Karpas-422 (cell line): ENCODE data around the gene KCNQ5. TPM values are rescaled to one million over a fixed set of nuclear protein-coding genes. Genes with fewer than 3 reads are reported as not detected.
A peak's percentile ranks its signal among the peaks of the same experiment; 100 is the strongest.

ENCODE experiments used
- DNase-seq: peaks from one replicate; pipeline ENCODE4 v3.0.0-alpha.2; 2015
- H2AFZ ChIP-seq: fragments of 200-600 bp; sonication (generic); 2 replicates; pipeline ENCODE4 v1.6.1; 2014; ENCODE audit warnings: antibody characterized with exemption, low read length, mixed read lengths
- H3K27ac ChIP-seq: fragments of 200-600 bp; sonication (generic); 2 replicates; pipeline ENCODE4 v1.5.1; 2014; ENCODE audit warnings: mild to moderate bottlenecking, low read length, moderate library complexity
- H3K27me3 ChIP-seq: fragments of 200-600 bp; sonication (generic); 2 replicates; pipeline ENCODE4 v1.6.1; 2014; ENCODE audit warnings: low read length, mixed read lengths
- H3K36me3 ChIP-seq: fragments of 200-600 bp; sonication (generic); 2 replicates; pipeline ENCODE4 v1.6.1; 2014; ENCODE audit warnings: low read length, mixed read lengths; ENCODE audit not compliant: insufficient read depth
- H3K4me1 ChIP-seq: fragments of 200-600 bp; sonication (generic); 2 replicates; pipeline ENCODE4 v1.6.1; 2014; ENCODE audit warnings: mild to moderate bottlenecking, low read length, mixed read lengths
- H3K4me2 ChIP-seq: fragments of 200-600 bp; sonication (generic); 2 replicates; pipeline ENCODE4 v1.6.1; 2014; ENCODE audit warnings: low read length, low read depth, mild to moderate bottlenecking; ENCODE audit not compliant: poor library complexity, severe bottlenecking
- H3K4me3 ChIP-seq: fragments of 200-600 bp; sonication (generic); 2 replicates; pipeline ENCODE4 v1.5.1; 2014; ENCODE audit warnings: mild to moderate bottlenecking, antibody characterized with exemption, low read length, mixed read lengths
- H3K79me2 ChIP-seq: fragments of 200-600 bp; sonication (generic); 2 replicates; pipeline ENCODE4 v1.6.1; 2014; ENCODE audit warnings: mild to moderate bottlenecking, low read length, mixed read lengths
- H3K9ac ChIP-seq: fragments of 200-600 bp; sonication (generic); 2 replicates; pipeline ENCODE4 v1.6.0; 2014; ENCODE audit warnings: low read length
- H3K9me2 ChIP-seq: fragments of 200-600 bp; sonication (generic), shearing (Covaris generic); replicated peaks from 2 replicates; pipeline ENCODE4 v1.6.0; 2014; ENCODE audit warnings: mild to moderate bottlenecking, low read length, moderate library complexity; ENCODE audit not compliant: insufficient read depth
- H3K9me3 ChIP-seq: fragments of 300-700, 200-600 bp; sonication (generic); 2 replicates; pipeline ENCODE4 v1.6.1; 2014; ENCODE audit warnings: low read length, mixed read lengths
- H4K20me1 ChIP-seq: fragments of 200-600 bp; sonication (generic); 2 replicates; pipeline ENCODE4 v1.6.1; 2014; ENCODE audit warnings: mild to moderate bottlenecking, antibody characterized with exemption, low read length, low read depth; ENCODE audit not compliant: insufficient read depth
- total RNA-seq: library from RNA; depleted of rRNA; stranded (reverse); fragments of >200 nt; shearing (Covaris generic); gene quantifications from 2 replicates; pipeline ENCODE4 v1.2.3, GENCODE V29; 2014; ENCODE audit warnings: low replicate concordance

KCNQ5 gene
- total RNA-seq, 1 experiment from 2014 or later: 50.5 TPM

GRCh38 chr6:72967329-72967728 lies 345.5 kb downstream of the KCNQ5 start:
- no peaks in the 10 kb centered on the region for H3K9me3 ChIP-seq

GRCh38 chr6:72968704-72969103 lies 346.8 kb downstream of the KCNQ5 start:
- H3K9me3 ChIP-seq: no peaks in the 10 kb centered on the region
- H3K4me3 ChIP-seq: no peak overlapping the region
- H2AFZ ChIP-seq: no peak overlapping the region
- peaks cover 6% of the 10 kb centered on the region for H3K4me1 ChIP-seq
- H3K36me3 ChIP-seq: 0 out of 2 replicates have a peak, but pooled peaks cover 3% of the 10 kb centered on the region
- H3K9me2 ChIP-seq: no peaks in the 10 kb centered on the region
- no peaks in the 10 kb centered on the region for H3K27me3 ChIP-seq
- no peak for DNase-seq
- H3K9ac ChIP-seq: no peak overlapping the region
- H3K27ac ChIP-seq: no peak overlapping the region
- peaks cover 63% of the 10 kb centered on the region for H3K79me2 ChIP-seq
- no peak overlapping the region for H3K4me2 ChIP-seq
- no peaks in the 10 kb centered on the region for H4K20me1 ChIP-seq

More at GRCh38 chr6:72967329-72967728, 345.5 kb downstream of the KCNQ5 start:
- Histone ChIP-seq H3K36me3 (0 out of 2 replicates have a peak, but pooled peaks cover 3% of the 10 kb centered on the region), H3K27ac (no peak overlapping the region), H3K4me2 (no peak overlapping the region), H3K9ac (no peak overlapping the region), H3K9me2 (no peaks in the 10 kb centered on the region), H3K27me3 (no peaks in the 10 kb centered on the region), H2AFZ (no peak overlapping the region), H3K4me3 (no peak overlapping the region), H4K20me1 (no peaks in the 10 kb centered on the region), H3K79me2 (peaks cover 59% of the 10 kb centered on the region), H3K4me1 (peaks cover 9% of the 10 kb centered on the region)
- no peak for DNase-seq

DNA sequence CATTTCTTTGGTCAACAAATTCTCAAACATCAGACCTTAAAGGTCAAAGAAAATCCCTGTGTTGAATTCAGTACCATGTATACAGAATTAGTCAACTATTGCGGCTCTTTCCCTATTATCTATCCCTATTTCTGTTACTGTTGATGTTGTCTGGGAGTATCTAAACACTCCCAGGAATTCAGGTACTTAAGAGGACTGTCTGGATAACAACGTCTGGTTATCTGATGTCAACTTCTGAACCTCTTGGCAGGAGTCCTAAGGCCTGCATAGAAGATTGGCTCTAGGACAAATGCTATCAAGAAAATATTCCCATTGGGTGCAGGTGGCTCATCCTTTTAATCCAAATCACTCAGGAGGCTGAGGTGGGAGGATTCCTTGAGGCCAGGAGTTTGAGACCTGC lies 347.8 kb downstream of the KCNQ5 start:
- H3K36me3 ChIP-seq: no peaks in the 10 kb centered on the region
- H3K79me2 ChIP-seq: peaks cover 64% of the 10 kb centered on the region
- H3K9ac ChIP-seq: no peak overlapping the region
- DNase-seq: no peak
- no peaks in the 10 kb centered on the region for H3K9me2 ChIP-seq
- H3K4me3 ChIP-seq: no peak overlapping the region
- H3K4me1 ChIP-seq: peaks cover 15% of the 10 kb centered on the region
- no peak overlapping the region for H3K27ac ChIP-seq
- H3K4me2 ChIP-seq: no peak overlapping the region
- H2AFZ ChIP-seq: no peak overlapping the region
- no peaks in the 10 kb centered on the region for H3K9me3 ChIP-seq
- H3K27me3 ChIP-seq: no peaks in the 10 kb centered on the region
- H4K20me1 ChIP-seq: no peaks in the 10 kb centered on the region

DNA sequence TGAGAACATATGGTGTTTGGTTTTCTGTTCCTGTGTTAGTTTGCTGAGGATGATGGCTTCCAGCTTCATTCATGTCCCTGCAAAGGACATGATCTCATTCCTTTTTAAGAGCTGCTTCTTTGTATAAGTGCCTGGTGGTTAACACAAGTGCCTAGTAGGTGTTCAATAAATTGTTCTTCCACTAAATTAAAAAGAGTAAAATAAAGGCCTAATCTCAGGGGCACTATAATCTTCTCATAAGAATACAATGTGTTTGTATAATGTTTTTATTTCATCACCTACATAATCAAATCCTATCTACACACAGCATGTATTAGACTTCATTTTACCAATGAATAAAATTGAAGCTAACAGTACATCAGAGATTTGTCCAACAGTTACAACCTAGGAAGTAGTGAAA lies 350.7 kb downstream of the KCNQ5 start:
- no peaks in the 10 kb centered on the region for H4K20me1 ChIP-seq
- H3K9me3 ChIP-seq: no peaks in the 10 kb centered on the region
- no peak for DNase-seq
- H3K79me2 ChIP-seq: peaks cover 75% of the 10 kb centered on the region
- H2AFZ ChIP-seq: no peak overlapping the region
- no peaks in the 10 kb centered on the region for H3K36me3 ChIP-seq
- H3K4me3 ChIP-seq: no peak overlapping the region
- H3K9me2 ChIP-seq: no peaks in the 10 kb centered on the region
- H3K27ac ChIP-seq: no peak overlapping the region
- H3K9ac ChIP-seq: no peak overlapping the region
- H3K4me2 ChIP-seq: no peak overlapping the region
- peaks cover 43% of the 10 kb centered on the region for H3K4me1 ChIP-seq
- no peaks in the 10 kb centered on the region for H3K27me3 ChIP-seq

- Histone ChIP-seq H3K27me3 (no peaks in the 10 kb centered on the region), H3K4me1 (peaks cover 43% of the 10 kb centered on the region), H3K9me3 (no peaks in the 10 kb centered on the region), H3K79me2 (peaks cover 73% of the 10 kb centered on the region), H3K4me3 (no peak overlapping the region), H2AFZ (no peak overlapping the region), H3K9me2 (no peaks in the 10 kb centered on the region), H4K20me1 (no peaks in the 10 kb centered on the region), H3K9ac (no peak overlapping the region), H3K36me3 (peaks cover 5% of the 10 kb centered on the region; the same call in 1 of the 2 replicates), H3K27ac (no peak overlapping the region), H3K4me2 (no peak overlapping the region)
- DNase-seq: no peak
These were observed 352.4 kb downstream of the KCNQ5 start for GRCh38 chr6:72974276-72974675.

DNA sequence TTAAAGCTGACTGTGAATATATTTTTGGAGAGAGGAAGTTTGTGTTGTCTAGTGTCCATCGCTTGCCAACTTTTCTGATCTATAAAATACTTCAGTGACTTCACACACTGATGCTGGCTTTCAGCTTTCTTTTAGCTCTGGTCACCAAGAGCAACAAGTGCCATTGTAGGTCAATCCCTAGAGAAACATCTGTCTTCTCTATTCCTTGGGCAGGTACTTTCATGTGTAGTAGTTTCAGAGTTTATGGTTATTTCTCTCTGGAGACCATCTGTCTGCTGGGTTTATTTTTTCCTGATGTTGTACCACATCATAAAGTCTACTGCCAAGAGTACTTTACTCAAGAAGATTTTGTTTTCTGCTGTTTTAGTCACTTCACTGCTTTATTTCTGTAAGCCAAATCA lies 353.5 kb downstream of the KCNQ5 start:
- Histone ChIP-seq H3K4me2 (peak overlapping the region; percentile 25), H3K9ac (no peak overlapping the region), H3K9me2 (no peaks in the 10 kb centered on the region), H3K27ac (peak overlapping the region; percentile 12), H3K4me1 (peaks cover 43% of the 10 kb centered on the region), H3K79me2 (peaks cover 63% of the 10 kb centered on the region), H3K36me3 (peaks cover 5% of the 10 kb centered on the region; the same call in 1 of the 2 replicates), H3K4me3 (no peak overlapping the region), H3K27me3 (no peaks in the 10 kb centered on the region), H3K9me3 (no peaks in the 10 kb centered on the region), H2AFZ (no peak overlapping the region), H4K20me1 (no peaks in the 10 kb centered on the region)
- DNase-seq: no peak

GRCh38 chr6:72976484-72976883 lies 354.6 kb downstream of the KCNQ5 start:
- Histone ChIP-seq H3K4me1 (peaks cover 43% of the 10 kb centered on the region), H3K9me3 (no peaks in the 10 kb centered on the region), H3K27ac (peak overlapping the region; percentile 5; the same call in 1 of the 2 replicates), H3K9me2 (no peaks in the 10 kb centered on the region), H3K27me3 (no peaks in the 10 kb centered on the region), H4K20me1 (no peaks in the 10 kb centered on the region), H3K9ac (no peak overlapping the region), H3K4me3 (no peak overlapping the region), H2AFZ (no peak overlapping the region), H3K79me2 (peaks cover 62% of the 10 kb centered on the region), H3K4me2 (no peak overlapping the region), H3K36me3 (peaks cover 5% of the 10 kb centered on the region; the same call in 1 of the 2 replicates)
- no peak for DNase-seq

GRCh38 chr6:72977114-72977513 lies 355.2 kb downstream of the KCNQ5 start:
- H3K9me2 ChIP-seq: no peaks in the 10 kb centered on the region
- no peaks in the 10 kb centered on the region for H4K20me1 ChIP-seq
- H3K9me3 ChIP-seq: no peaks in the 10 kb centered on the region
- H3K79me2 ChIP-seq: peaks cover 60% of the 10 kb centered on the region
- H3K36me3 ChIP-seq: peaks cover 5% of the 10 kb centered on the region; the same call in 1 of the 2 replicates
- H3K4me2 ChIP-seq: no peak overlapping the region
- peak; percentile 65 for DNase-seq
- H2AFZ ChIP-seq: no peak overlapping the region
- no peak overlapping the region for H3K4me3 ChIP-seq
- no peak overlapping the region for H3K9ac ChIP-seq
- H3K4me1 ChIP-seq: peaks cover 43% of the 10 kb centered on the region
- H3K27ac ChIP-seq: 0 out of 2 replicates have a peak overlapping the region, but pooled peaks have one; percentile 26
- no peaks in the 10 kb centered on the region for H3K27me3 ChIP-seq
